HL-60 (cell line): ENCODE measurements around the gene ZNF334.

Source experiments
- DNase-seq, 2 experiments: peaks; one replicate each; pipeline ENCODE4 v3.0.0-alpha.2; 2010 to 2020; ENCODE audit warnings: low read depth in 1 of 2, low spot score in 1 of 2
- H3K27ac ChIP-seq: fragments of 250-450 bp; sonication (Bioruptor Pico); replicated peaks from 2 replicates; pipeline ENCODE4 v1.5.1; 2020; ENCODE audit warnings: mild to moderate bottlenecking, moderate library complexity
- H3K27me3 ChIP-seq: fragments of 250-450 bp; sonication (Bioruptor Pico); 2 replicates; pipeline ENCODE4 v1.5.1; 2021; ENCODE audit warnings: mild to moderate bottlenecking, moderate library complexity; ENCODE audit not compliant: insufficient read depth, poor library complexity, severe bottlenecking
- H3K4me3 ChIP-seq: replicated peaks from 2 replicates; pipeline ENCODE4 v1.5.1; 2011; ENCODE audit warnings: mild to moderate bottlenecking, control low read depth, low read length; ENCODE audit not compliant: insufficient read depth
- CTCF ChIP-seq: IDR thresholded peaks from one replicate; pipeline ENCODE4 v1.5.1; 2011; ENCODE audit warnings: low read length, control low read depth, inconsistent platforms; ENCODE audit not compliant: insufficient read depth
- GABPA ChIP-seq: IDR thresholded peaks from 2 replicates; pipeline ENCODE4 v1.6.1; 2012; ENCODE audit warnings: low read depth
- POLR2AphosphoS5 ChIP-seq: IDR thresholded peaks from 2 replicates; pipeline ENCODE4 v1.6.1; 2012; ENCODE audit warnings: low read depth
- SPI1 ChIP-seq: IDR thresholded peaks from 2 replicates; pipeline ENCODE4 v1.6.1; 2012; ENCODE audit warnings: low read depth, mild to moderate bottlenecking, borderline replicate concordance
- TF ChIP-seq, protein P1 (sequence below): IDR thresholded peaks from 2 replicates; pipeline ENCODE4 v1.6.1; 2012; ENCODE audit warnings: low read depth; ENCODE audit not compliant: insufficient replicate concordance

Gene ZNF334

DNA sequence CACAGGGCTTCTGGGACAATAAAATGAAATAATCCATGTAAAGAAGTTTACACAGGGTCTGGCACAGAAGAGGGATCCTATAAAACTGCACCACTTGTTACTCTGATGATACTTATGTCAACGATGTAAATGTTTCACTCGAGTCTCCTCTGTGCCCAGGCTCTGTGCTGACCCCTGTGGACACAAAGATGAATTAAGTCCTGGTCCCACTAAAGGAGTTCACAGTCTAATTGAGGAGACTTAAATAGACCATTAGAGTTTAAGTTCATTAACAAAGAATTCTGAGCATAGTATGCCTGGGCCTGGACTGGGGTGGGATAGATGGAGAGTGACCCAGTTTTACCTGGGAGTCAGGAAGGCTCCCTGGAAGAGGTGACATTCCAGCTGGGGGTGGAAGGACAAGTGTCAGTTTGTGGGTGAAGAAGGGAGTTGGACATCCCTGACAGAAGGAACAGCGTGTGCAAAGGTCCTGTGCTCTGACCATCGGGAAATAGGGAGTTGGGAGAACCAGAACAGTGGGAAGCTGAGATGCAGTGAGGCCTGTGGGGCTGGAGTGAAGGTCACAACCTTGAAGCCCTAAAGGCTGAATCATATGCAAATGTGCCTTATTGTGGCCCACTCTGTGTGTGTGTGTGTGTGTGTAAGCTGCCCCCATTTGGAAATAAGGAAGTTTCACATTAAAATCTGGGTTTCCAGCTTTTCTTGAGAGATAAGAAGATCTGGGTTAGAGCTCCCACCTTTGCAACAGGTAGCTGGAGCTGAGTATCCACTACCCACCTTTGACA lies 36.0 kb upstream of the ZNF334 start:
- no peak overlapping the region for H3K4me3 ChIP-seq
- TF ChIP-seq POLR2AphosphoS5 (no peak), GABPA (no peak), SPI1 (no peak), CTCF (no peak)
- TF ChIP-seq, protein P1, sequence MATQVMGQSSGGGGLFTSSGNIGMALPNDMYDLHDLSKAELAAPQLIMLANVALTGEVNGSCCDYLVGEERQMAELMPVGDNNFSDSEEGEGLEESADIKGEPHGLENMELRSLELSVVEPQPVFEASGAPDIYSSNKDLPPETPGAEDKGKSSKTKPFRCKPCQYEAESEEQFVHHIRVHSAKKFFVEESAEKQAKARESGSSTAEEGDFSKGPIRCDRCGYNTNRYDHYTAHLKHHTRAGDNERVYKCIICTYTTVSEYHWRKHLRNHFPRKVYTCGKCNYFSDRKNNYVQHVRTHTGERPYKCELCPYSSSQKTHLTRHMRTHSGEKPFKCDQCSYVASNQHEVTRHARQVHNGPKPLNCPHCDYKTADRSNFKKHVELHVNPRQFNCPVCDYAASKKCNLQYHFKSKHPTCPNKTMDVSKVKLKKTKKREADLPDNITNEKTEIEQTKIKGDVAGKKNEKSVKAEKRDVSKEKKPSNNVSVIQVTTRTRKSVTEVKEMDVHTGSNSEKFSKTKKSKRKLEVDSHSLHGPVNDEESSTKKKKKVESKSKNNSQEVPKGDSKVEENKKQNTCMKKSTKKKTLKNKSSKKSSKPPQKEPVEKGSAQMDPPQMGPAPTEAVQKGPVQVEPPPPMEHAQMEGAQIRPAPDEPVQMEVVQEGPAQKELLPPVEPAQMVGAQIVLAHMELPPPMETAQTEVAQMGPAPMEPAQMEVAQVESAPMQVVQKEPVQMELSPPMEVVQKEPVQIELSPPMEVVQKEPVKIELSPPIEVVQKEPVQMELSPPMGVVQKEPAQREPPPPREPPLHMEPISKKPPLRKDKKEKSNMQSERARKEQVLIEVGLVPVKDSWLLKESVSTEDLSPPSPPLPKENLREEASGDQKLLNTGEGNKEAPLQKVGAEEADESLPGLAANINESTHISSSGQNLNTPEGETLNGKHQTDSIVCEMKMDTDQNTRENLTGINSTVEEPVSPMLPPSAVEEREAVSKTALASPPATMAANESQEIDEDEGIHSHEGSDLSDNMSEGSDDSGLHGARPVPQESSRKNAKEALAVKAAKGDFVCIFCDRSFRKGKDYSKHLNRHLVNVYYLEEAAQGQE = no peak
- no peaks in the 10 kb centered on the region for H3K27me3 ChIP-seq
- H3K27ac ChIP-seq = no peak overlapping the region
- DNase-seq = no peak

DNA sequence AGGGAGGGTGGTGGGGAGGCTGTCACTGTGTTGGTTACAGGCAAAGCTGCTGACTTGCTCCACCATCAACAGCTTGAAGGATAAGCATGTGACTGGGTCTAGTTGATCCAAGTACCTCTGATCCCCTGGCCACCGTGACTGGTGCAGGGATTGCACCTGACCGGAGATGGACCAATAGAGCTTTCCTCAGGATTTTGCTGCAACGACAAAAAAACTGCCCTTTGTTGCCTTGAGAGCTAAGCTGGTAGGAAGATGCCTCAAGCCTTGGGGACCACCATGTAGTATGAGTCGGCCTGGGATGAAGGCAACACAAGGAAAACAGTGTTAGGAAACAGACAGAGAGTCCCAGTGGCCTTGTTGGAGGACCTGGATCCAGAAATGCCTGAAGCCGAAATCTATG lies 35.3 kb upstream of the ZNF334 start:
- DNase-seq = no peak
- TF ChIP-seq CTCF (no peak), SPI1 (no peak), POLR2AphosphoS5 (no peak), GABPA (no peak)
- TF ChIP-seq, protein P1 = no peak
- Histone ChIP-seq H3K4me3 (no peak overlapping the region), H3K27me3 (no peaks in the 10 kb centered on the region), H3K27ac (no peak overlapping the region)

- no peaks in the 10 kb centered on the region for H3K27me3 ChIP-seq
- no peak for TF ChIP-seq POLR2AphosphoS5
- TF ChIP-seq CTCF = no peak
- TF ChIP-seq SPI1 = no peak
- TF ChIP-seq GABPA = no peak
- TF ChIP-seq, protein P1 = no peak
- no peak overlapping the region for H3K27ac ChIP-seq
- DNase-seq = no peak
- no peak overlapping the region for H3K4me3 ChIP-seq
Measured at GRCh38 chr20:46547995-46548394, 34.6 kb upstream of the ZNF334 start.
